OCI-LY7 (cell line): Measurements from ENCODE around the gene CRIM1. TPM values are rescaled to one million over a fixed set of nuclear protein-coding genes. Genes with fewer than 3 reads are reported as not detected.

Experiments
- BruUV-seq: library from RNA; stranded (reverse); fragments of 400-500 nt; replicated peaks from 2 replicates; lab custom pipeline; 2021; lab: Mats Ljungman, UMichigan
- CTCF ChIA-PET: fragments of 300-600 bp; sonication (Branson Sonifier 250); formaldehyde crosslinking; loops from one replicate; lab custom pipeline; 2022; ENCODE audit warnings: antibody characterized with exemption; ENCODE audit not compliant: unreplicated experiment; lab: Charles Lee
- POLR2A ChIA-PET: fragments of 300-600 bp; sonication (Branson Sonifier 250); formaldehyde crosslinking; loops from one replicate; lab custom pipeline; 2022; ENCODE audit warnings: antibody characterized with exemption; lab: Charles Lee
- DNase-seq: peaks from one replicate; pipeline ENCODE4 v3.0.0-alpha.2; 2015; ENCODE audit warnings: low spot score
- H2AFZ ChIP-seq: fragments of 200-600 bp; sonication (generic), shearing (Covaris generic); 2 replicates; pipeline ENCODE4 v1.6.1; 2014; ENCODE audit warnings: mild to moderate bottlenecking, antibody characterized with exemption, low read length, moderate library complexity
- H3K27ac ChIP-seq: fragments of 200-600 bp; sonication (generic); 2 replicates; pipeline ENCODE4 v1.5.1; 2014; ENCODE audit warnings: mixed run types, low read depth, mild to moderate bottlenecking, moderate library complexity, low read length, inconsistent platforms; ENCODE audit not compliant: poor library complexity, severe bottlenecking
- H3K36me3 ChIP-seq: fragments of 200-600 bp; sonication (generic); 2 replicates; pipeline ENCODE4 v1.6.1; 2014; ENCODE audit warnings: mild to moderate bottlenecking, antibody characterized with exemption, low read length, moderate library complexity, mixed read lengths; ENCODE audit not compliant: insufficient read depth
- H3K4me1 ChIP-seq: fragments of 200-600 bp; sonication (generic); 2 replicates; pipeline ENCODE4 v1.5.1; 2014; ENCODE audit warnings: mild to moderate bottlenecking, low read length; ENCODE audit not compliant: insufficient read depth, poor library complexity, severe bottlenecking
- H3K4me2 ChIP-seq: fragments of 200-600 bp; sonication (generic); 2 replicates; pipeline ENCODE4 v1.6.1; 2014; ENCODE audit warnings: mild to moderate bottlenecking, low read length
- H3K4me3 ChIP-seq: fragments of 200-600 bp; sonication (generic); 2 replicates; pipeline ENCODE4 v1.5.1; 2014; ENCODE audit warnings: mild to moderate bottlenecking, low read depth, low read length; ENCODE audit not compliant: poor library complexity, severe bottlenecking
- H3K79me2 ChIP-seq: fragments of 200-600 bp; sonication (generic); 2 replicates; pipeline ENCODE4 v1.6.1; 2016; ENCODE audit warnings: low read depth, mild to moderate bottlenecking, low read length, moderate library complexity, mixed read lengths; ENCODE audit not compliant: insufficient read depth
- H3K9me2 ChIP-seq: fragments of 200-600 bp; sonication (generic); 2 replicates; pipeline ENCODE4 v1.6.1; 2016; ENCODE audit warnings: mild to moderate bottlenecking, low read length, mixed read lengths; ENCODE audit not compliant: insufficient read depth
- H3K9me3 ChIP-seq: fragments of 200-600 bp; sonication (generic); 2 replicates; pipeline ENCODE4 v1.6.1; 2014; ENCODE audit warnings: mild to moderate bottlenecking, mixed run types, low read length, mixed read lengths
- H4K20me1 ChIP-seq: fragments of 200-600 bp; sonication (generic); 2 replicates; pipeline ENCODE4 v1.6.1; 2014; ENCODE audit warnings: mild to moderate bottlenecking, antibody characterized with exemption, low read length, moderate library complexity, mixed read lengths; ENCODE audit not compliant: insufficient read depth
- EZH2phosphoT487 ChIP-seq: fragments of 200-600 bp; sonication (generic); IDR thresholded peaks from 2 replicates; pipeline ENCODE4 v1.6.1; 2018; ENCODE audit warnings: low read depth, borderline replicate concordance, mild to moderate bottlenecking, mixed run types, antibody characterized with exemption, low read length, moderate library complexity, mixed read lengths
- intact Hi-C: fragments of 100-400 bp; cut with micrococcal nuclease; formaldehyde crosslinking; loops from one replicate; pipeline ENCODE4 v1.10.0; 2022; ENCODE audit not compliant: unreplicated experiment
- total RNA-seq, 2 experiments: library from RNA; depleted of rRNA in 1 of 2; stranded (reverse); fragments of >200 nt in 1 of 2; shearing (Covaris generic) in 1 of 2; gene quantifications; 2 replicates each; pipeline ENCODE4 v1.2.3, GENCODE V29; 2014 to 2022
- TF ChIP-seq, protein P1 (sequence below): fragments of 200-600 bp; sonication (generic); conservative IDR thresholded peaks from 2 replicates; pipeline ENCODE4 v1.5.1; 2014; ENCODE audit warnings: mild to moderate bottlenecking, antibody characterized with exemption, low read length, moderate library complexity, mixed read lengths

Gene CRIM1
- total RNA-seq, 2 experiments from 2014 or later, result 37.0 to 47.4 TPM

DNA sequence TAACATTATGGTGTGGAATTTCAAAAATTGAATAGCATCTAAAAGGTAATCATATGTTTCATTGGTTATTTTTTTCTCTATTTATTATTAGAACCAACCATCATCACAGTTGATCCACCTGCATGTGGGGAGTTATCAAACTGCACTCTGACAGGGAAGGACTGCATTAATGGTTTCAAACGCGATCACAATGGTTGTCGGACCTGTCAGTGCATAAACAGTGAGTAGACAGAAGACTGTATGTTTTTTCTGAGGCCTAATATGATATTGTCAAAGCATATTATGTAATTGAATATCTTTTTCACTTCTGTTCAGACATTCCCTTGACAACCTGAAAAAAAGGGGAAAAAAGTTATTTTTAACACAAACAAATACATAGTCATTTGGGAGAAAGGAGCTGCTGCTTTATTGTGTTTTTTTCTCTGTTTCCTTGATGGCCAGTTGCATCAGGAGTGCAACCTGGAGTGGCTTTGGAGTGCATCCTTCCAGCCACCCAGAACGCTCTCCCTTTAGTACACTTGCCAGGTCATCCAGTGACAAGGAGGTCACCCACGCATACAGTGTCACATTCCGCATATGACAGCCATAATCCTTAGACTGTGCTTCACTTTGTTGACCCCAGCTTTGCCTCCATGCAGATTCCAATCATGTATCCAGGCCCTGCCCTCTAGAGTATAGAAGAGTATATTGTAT lies 143.7 kb downstream of the CRIM1 start:
- no peak overlapping the region for H3K4me3 ChIP-seq
- H3K4me1 ChIP-seq, result no peaks in the 10 kb centered on the region
- CTCF ChIA-PET, result no interaction called here
- no peaks in the 10 kb centered on the region for H3K9me3 ChIP-seq
- POLR2A ChIA-PET, result interaction anchor here (1.5 kb wide), 1 partner anchor 146 kb away, joined by 3 read pairs; no protein-coding TSS in a partner anchor
- no peaks in the 10 kb centered on the region for H4K20me1 ChIP-seq
- no peak overlapping the region for H3K27ac ChIP-seq
- no peak for DNase-seq
- BruUV-seq, result no TSS peak
- H3K4me2 ChIP-seq, result no peak overlapping the region
- intact Hi-C loops, result no loop called here
- H3K9me2 ChIP-seq, result no peaks in the 10 kb centered on the region
- no peak for TF ChIP-seq EZH2phosphoT487
- TF ChIP-seq, protein P1, sequence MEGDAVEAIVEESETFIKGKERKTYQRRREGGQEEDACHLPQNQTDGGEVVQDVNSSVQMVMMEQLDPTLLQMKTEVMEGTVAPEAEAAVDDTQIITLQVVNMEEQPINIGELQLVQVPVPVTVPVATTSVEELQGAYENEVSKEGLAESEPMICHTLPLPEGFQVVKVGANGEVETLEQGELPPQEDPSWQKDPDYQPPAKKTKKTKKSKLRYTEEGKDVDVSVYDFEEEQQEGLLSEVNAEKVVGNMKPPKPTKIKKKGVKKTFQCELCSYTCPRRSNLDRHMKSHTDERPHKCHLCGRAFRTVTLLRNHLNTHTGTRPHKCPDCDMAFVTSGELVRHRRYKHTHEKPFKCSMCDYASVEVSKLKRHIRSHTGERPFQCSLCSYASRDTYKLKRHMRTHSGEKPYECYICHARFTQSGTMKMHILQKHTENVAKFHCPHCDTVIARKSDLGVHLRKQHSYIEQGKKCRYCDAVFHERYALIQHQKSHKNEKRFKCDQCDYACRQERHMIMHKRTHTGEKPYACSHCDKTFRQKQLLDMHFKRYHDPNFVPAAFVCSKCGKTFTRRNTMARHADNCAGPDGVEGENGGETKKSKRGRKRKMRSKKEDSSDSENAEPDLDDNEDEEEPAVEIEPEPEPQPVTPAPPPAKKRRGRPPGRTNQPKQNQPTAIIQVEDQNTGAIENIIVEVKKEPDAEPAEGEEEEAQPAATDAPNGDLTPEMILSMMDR, result no peak
- H3K79me2 ChIP-seq, result no peaks in the 10 kb centered on the region
- no peak overlapping the region for H2AFZ ChIP-seq
- H3K36me3 ChIP-seq, result peaks cover 18% of the 10 kb centered on the region

DNA sequence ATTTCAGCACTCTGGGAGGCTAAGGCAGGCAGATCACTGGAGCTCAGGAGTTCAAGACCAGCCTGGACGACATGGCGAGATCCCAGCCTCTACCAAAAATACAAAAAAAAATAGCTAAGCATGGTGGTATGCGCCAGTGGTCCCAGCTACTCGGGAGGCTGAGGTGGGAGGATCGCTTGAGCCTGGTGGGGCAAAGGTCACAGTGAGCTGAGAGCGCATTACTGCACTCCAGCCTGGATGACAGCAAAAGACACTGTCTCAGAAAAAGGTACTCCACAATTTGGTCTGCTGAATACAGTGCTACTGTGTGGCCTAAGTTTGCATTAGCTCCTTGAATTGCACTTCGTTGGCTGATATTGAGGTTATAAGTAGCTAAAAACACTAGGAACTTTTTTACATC lies 144.5 kb downstream of the CRIM1 start:
- Histone ChIP-seq H3K27ac (no peak overlapping the region), H3K4me3 (no peak overlapping the region), H3K36me3 (peaks cover 18% of the 10 kb centered on the region), H2AFZ (no peak overlapping the region), H3K4me2 (no peak overlapping the region), H3K4me1 (no peaks in the 10 kb centered on the region), H3K9me2 (no peaks in the 10 kb centered on the region), H4K20me1 (no peaks in the 10 kb centered on the region), H3K9me3 (no peaks in the 10 kb centered on the region), H3K79me2 (no peaks in the 10 kb centered on the region)
- POLR2A ChIA-PET, result interaction anchor here (0.9 to 1.5 kb wide), 3 partner anchors 23 to 147 kb away, joined by 3 to 5 read pairs (median 3); no protein-coding TSS in a partner anchor
- intact Hi-C loops, result no loop called here
- no TSS peak for BruUV-seq
- CTCF ChIA-PET, result no interaction called here
- no peak for DNase-seq
- TF ChIP-seq, protein P1, result no peak
- TF ChIP-seq EZH2phosphoT487, result no peak

DNA sequence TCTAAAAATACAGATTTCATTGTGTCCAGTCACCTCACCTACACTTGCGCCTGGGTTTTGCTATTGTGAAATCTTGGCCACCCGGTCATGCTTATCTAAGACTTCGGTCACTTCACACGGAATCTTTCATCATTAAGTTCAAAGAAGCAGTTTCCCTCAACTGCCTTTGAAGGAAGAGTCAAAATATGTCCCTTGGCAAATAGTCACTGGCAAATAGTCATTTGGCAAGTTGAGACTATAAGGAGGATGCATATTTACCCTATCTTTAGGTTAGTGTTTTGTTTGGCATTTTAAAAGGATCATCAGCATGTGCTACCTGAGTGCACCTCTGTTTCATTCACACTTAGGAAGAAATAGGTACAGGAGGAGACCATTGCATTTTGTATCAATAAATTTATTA lies 146.5 kb downstream of the CRIM1 start:
- Histone ChIP-seq H3K4me3 (no peak overlapping the region), H3K4me1 (no peaks in the 10 kb centered on the region), H4K20me1 (no peaks in the 10 kb centered on the region), H2AFZ (no peak overlapping the region), H3K27ac (no peak overlapping the region), H3K36me3 (peaks cover 18% of the 10 kb centered on the region), H3K4me2 (no peak overlapping the region), H3K9me3 (no peaks in the 10 kb centered on the region), H3K79me2 (no peaks in the 10 kb centered on the region), H3K9me2 (no peaks in the 10 kb centered on the region)
- ChIA-PET POLR2A (interaction anchor here (1.0 kb wide), 1 partner anchor 149 kb away, joined by 3 read pairs; no protein-coding TSS in a partner anchor), CTCF (no interaction called here)
- no TSS peak for BruUV-seq
- TF ChIP-seq EZH2phosphoT487, result no peak
- TF ChIP-seq, protein P1, result no peak
- intact Hi-C loops, result no loop called here
- DNase-seq, result no peak
